HG02610 (cell line): Measurements from ENCODE around the gene PTHLH.
A peak's percentile ranks its signal among the peaks of the same experiment; 100 is the strongest.

ENCODE experiments used
- ATAC-seq: cut with Tn5 transposase; IDR thresholded peaks from one replicate; pipeline ENCODE4 v1.9.1; 2021; ENCODE audit warnings: mild to moderate bottlenecking, moderate library complexity; ENCODE audit not compliant: unreplicated experiment

The PTHLH gene

DNA sequence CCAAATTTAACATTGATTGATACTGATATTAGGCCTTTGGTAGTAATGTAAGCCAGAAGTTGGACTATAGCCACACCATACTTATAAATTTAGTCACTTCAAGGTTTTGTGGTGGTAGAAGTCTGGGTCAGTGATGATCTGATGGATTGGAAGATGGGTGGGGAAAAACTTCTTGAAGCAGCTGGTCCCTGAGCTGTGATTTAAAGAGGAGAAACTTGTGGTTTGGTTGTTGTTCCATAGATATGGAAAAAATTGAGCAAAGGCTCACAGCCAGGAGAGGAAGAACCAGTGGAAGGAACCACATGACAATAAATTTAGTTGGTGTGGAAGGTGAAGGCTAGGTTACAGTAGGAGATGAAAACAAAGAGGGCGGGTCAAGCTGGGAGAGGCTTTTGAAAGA lies 26.1 kb downstream of the PTHLH start:
- no peak for ATAC-seq

DNA sequence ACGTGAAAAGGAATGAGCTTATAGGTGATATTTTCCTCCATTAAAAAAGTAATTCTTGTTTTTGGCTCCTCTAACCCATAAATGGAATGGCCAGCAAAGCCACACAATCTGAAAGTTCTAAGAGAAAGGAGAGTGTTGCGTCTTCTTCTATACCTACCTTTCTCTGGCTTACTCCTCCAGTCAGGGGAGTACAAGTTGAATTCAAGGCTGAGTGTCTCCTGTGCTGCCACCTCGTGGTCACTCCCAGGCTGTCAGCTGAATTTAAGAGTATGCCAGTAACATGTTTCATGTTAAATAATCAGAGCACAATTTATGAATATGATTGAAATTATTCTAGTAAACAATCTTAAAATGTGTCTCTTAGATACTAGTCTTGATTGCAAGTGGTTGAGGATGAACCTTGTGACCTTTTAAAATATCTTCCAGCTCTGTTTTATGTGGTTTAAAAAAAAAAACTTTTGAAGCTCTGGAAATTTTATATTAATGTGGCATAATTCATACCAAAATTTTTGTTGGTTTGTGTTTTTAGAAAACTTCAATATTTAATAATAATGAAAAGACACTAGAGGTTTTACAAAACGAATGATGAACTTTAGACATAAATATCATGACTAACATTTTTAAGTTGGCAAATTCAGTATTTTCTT lies 31.7 kb downstream of the PTHLH start:
- ATAC-seq = peak; percentile 84

- no peak for ATAC-seq
These were observed 32.3 kb downstream of the PTHLH start for GRCh38 chr12:27940245-27940644.

GRCh38 chr12:27937768-27938167 lies 34.8 kb downstream of the PTHLH start:
- no peak for ATAC-seq

- no peak for ATAC-seq
These were observed 36.3 kb downstream of the PTHLH start for GRCh38 chr12:27936196-27936595.

- no peak for ATAC-seq
These were observed 38.3 kb downstream of the PTHLH start for GRCh38 chr12:27934276-27934675.

GRCh38 chr12:27931390-27931789 lies 41.1 kb downstream of the PTHLH start:
- ATAC-seq = no peak

DNA sequence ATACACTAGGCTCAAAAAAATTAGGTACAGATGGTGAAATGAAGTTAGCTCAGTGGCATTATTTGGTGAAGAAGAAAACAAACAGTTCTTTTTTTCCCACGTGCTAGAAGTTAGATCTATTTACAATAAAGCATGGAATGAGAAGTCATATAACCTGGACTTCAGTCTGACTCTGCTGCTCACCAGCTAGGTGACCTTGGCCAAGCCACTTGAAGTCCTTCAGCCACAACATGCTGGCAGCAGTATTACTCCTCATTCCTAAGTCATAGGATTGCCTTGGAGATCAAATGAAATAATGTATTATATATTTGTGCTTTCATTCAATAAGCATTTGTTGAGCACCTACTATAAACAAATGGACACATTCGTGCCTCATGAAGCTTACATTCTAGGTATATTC lies 45.2 kb downstream of the PTHLH start:
- ATAC-seq = no peak

- no peak for ATAC-seq
These were observed 48.0 kb downstream of the PTHLH start for GRCh38 chr12:27924350-27925135.

GRCh38 chr12:27922531-27923139 lies 49.9 kb downstream of the PTHLH start:
- no peak for ATAC-seq

DNA sequence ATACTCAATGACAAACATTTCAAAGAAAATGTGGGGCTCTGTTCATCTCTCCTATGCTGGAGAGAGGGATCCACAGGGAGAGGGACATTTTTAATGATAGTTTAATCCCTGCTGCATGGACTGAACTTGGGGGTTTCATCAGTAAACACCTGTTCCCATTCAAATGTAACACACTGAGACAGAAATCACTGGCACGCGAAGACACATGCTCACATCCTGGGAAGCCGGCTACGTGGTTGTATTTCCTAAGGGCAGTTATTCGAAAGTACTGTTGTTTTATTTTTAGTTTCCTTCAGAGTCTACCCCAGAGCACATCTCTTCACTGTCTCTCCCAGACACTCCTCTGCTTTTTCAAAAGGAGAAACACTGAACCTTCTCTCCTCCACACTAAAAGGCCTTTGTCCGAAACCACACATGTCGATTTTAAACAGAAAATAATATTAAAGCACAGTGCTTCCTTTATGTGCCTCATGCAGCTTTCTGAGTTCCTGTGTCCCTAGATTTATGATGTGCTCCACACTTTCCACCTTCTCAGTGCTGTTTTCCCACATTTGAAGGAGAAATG lies 52.8 kb downstream of the PTHLH start:
- ATAC-seq = no peak

DNA sequence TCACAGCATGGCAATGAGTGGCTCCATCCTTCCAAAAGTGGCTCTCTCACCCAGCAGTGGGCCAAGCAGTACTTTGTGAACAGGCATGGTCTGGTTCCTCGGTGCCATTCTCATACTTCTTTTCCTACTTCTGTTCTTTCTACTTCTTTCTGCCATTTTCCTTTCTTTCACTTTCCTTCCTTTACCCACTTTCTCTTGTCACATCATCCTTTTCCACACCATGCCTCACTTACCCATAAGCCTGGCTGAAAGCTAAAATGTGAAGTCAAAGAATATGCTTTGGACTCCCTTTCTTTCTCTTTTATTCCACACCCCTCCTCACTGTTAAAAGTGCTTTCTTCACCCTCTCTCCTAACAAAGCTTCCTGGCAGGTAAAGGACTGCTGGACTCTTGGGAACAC lies 57.0 kb downstream of the PTHLH start:
- ATAC-seq = no peak

DNA sequence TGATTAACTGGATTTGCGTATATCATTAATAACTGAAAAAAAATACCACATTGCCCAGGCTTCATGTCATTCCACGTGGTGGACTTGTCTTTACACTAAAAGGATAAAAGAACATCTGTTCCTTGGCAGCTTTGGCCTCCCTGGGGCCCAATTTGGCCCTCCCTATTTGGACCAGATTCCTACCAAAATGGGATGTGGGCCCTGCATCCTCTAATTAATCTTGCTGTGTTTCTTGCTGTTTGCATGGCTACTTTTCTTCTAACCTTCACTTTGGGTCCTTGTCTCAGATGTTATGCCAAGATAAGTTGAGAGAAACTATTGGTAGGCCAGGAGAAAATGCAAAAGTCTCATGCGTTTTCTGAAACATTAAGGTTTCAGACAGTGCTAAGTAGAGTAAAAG lies 57.5 kb downstream of the PTHLH start:
- no peak for ATAC-seq

DNA sequence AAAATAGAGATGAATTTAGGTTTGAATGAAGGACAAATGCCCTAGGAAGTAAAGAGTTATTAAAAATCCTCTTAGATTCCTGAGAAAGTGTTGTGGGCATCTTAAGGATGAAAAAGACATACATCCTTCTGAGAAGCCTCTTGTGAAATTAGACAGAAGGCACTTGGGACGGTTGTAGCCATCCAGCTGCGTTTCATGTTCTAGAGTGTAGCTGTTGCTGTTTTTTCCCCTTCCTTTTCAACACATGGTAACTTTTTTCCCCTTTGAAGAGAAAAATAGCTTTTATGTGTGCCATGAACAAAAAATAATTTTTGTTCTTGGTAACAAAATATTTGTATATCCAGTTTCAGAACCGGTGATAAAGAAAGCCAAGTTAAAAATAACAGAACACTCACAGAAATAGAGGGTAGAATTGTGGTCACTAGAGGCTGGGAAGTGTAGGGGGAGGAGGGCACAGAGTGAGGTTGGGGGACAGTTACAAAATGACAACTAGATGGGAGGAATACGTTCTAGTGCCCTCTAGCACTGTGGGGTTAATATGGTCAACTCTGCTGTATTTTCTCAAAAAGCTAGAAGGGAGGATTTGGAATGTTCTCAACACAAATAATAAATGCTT lies 58.4 kb downstream of the PTHLH start:
- no peak for ATAC-seq

DNA sequence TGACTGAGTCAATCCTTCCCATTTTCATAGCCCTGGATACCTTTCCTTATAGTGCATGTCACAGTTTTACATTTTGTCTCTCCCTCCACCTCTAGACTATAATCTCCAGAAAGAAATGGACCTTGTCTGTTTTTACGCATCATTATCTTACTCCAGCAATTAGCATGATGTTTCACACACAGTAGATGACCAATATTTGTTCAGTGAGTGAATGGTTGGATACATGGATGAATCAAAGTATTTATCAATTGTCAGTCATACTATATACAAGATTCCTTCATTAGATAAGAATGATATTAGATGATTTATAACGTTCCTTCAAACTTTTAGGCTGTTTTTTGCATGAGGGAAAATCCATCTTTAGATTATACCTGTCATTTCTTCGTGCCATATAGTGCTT lies 61.1 kb downstream of the PTHLH start:
- no peak for ATAC-seq
